ENCODE measurements around the gene HAUS6. TPM values are rescaled to one million over a fixed set of nuclear protein-coding genes. Genes with fewer than 3 reads are reported as not detected.

HAUS6 gene
- polyA plus RNA-seq, 1 donor (not counting 4 experiments of a cell fraction or from before 2014, with no cell fraction given): 15.7 TPM

DNA sequence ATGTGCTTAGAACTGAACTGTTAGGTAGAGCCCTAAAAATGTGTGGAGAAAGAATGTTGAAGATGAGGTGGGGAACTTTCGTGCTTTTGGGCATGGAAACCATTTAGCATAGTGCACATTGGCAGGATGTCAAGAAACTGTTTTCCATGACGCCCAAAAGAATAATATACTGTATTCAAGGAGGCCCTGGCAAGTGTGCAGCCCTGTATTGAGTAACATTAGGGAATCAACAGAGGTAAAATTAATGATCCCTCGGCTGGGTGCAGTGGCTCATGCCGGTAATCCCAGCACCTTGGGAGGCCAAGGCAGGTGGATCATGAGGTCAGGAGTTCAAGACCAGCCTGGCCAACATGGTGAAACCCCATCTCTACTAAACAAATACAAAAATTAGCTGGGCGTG lies 45.5 kb upstream of the HAUS6 start:
- no peak overlapping the region for H3K9ac ChIP-seq (ENCODE audit: control insufficient read depth, extremely low read depth, insufficient read depth, low read length)
- H3K27me3 ChIP-seq (ENCODE audit: control insufficient read depth, extremely low read depth, insufficient read depth, low read length): no peaks in the 10 kb centered on the region
- H3K36me3 ChIP-seq (ENCODE audit: control insufficient read depth in 2 of 2, extremely low read depth in 1 of 2, insufficient read depth in 2 of 2, low read length in 2 of 2): no peaks in the 10 kb centered on the region
- H4K20me1 ChIP-seq (ENCODE audit: control insufficient read depth, extremely low read depth, insufficient read depth, low read length): no peaks in the 10 kb centered on the region
- no peak overlapping the region for H2AFZ ChIP-seq (ENCODE audit: control insufficient read depth, low read length)
- no peaks in the 10 kb centered on the region for H3K79me2 ChIP-seq (ENCODE audit: control insufficient read depth, insufficient read depth, low read length)
- FAIRE-seq: no peak
- TF ChIP-seq EZH2 (IDR thresholded peaks at IDR 0.05; ENCODE audit: low read length): no peak
- TF ChIP-seq, protein P1, sequence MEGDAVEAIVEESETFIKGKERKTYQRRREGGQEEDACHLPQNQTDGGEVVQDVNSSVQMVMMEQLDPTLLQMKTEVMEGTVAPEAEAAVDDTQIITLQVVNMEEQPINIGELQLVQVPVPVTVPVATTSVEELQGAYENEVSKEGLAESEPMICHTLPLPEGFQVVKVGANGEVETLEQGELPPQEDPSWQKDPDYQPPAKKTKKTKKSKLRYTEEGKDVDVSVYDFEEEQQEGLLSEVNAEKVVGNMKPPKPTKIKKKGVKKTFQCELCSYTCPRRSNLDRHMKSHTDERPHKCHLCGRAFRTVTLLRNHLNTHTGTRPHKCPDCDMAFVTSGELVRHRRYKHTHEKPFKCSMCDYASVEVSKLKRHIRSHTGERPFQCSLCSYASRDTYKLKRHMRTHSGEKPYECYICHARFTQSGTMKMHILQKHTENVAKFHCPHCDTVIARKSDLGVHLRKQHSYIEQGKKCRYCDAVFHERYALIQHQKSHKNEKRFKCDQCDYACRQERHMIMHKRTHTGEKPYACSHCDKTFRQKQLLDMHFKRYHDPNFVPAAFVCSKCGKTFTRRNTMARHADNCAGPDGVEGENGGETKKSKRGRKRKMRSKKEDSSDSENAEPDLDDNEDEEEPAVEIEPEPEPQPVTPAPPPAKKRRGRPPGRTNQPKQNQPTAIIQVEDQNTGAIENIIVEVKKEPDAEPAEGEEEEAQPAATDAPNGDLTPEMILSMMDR (optimal IDR thresholded peaks at IDR 0.05 in 1 of 3, IDR thresholded peaks at IDR 0.05 in 1 of 3, conservative IDR thresholded peaks at IDR 0.05 in 1 of 3; ENCODE audit: extremely low read depth in 1 of 3, insufficient read depth in 2 of 3, low read length in 3 of 3): no peak
- dilution Hi-C loops (cut with MboI; ENCODE audit: extremely low pct_ligation_motif_present, low sequenced_read_pairs): no loop called here
- no peak for DNase-seq (ENCODE audit: low read depth, low spot score)
- H3K9me1 ChIP-seq (ENCODE audit: control insufficient read depth, extremely low read depth, insufficient read depth, low read length): no peaks in the 10 kb centered on the region
- H3K27ac ChIP-seq (ENCODE audit: control insufficient read depth, insufficient read depth, low read length): no peak overlapping the region
- H3K9me3 ChIP-seq (ENCODE audit: control insufficient read depth, low read depth, low read length): no peaks in the 10 kb centered on the region
- H3K4me2 ChIP-seq (ENCODE audit: control insufficient read depth, extremely low read depth, insufficient read depth, low read depth, low read length): no peak overlapping the region
- H3K4me1 ChIP-seq (ENCODE audit: control insufficient read depth, extremely low read depth, insufficient read depth, low read length): no peaks in the 10 kb centered on the region
- H3K4me3 ChIP-seq (ENCODE audit: control insufficient read depth in 2 of 3, extremely low read depth in 1 of 3, insufficient read depth in 2 of 3, low read depth in 1 of 3, low read length in 3 of 3): no peak overlapping the region

DNA sequence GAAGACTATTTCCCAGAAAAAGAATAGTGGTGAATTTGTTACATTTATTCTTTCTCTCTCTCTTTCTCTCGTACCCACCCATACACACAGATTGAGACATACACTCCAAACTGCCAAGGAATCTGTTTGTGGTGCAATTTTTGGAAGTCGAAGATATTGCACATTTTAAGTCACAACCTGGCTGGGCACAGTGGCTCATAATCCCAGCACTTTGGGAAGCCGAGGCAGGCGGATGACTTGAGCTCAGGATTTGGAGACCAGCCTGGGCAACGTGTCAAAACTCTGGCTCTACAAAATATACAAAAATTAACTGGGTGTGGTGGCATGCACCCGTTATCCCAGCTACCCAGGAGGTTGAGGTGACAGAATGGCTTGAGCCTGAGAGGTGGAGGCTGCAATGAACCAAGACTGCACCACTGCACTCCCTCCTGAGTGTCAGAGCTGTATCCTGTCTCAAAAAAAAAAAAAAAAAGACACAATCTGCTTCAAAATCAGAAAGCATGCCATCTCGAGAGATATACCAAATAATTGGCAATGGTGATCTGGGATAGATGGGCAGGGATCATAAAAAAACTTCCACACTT lies 43.8 kb upstream of the HAUS6 start:
- TF ChIP-seq, protein P1 (optimal IDR thresholded peaks at IDR 0.05 in 1 of 3, IDR thresholded peaks at IDR 0.05 in 1 of 3, conservative IDR thresholded peaks at IDR 0.05 in 1 of 3; ENCODE audit: extremely low read depth in 1 of 3, insufficient read depth in 2 of 3, low read length in 3 of 3): no peak
- no peak for TF ChIP-seq EZH2 (IDR thresholded peaks at IDR 0.05; ENCODE audit: low read length)
- DNase-seq (ENCODE audit: low read depth, low spot score) (no peak), FAIRE-seq (no peak)
- Histone ChIP-seq H3K27ac (ENCODE audit: control insufficient read depth, insufficient read depth, low read length) (no peak overlapping the region), H3K9me3 (ENCODE audit: control insufficient read depth, low read depth, low read length) (no peaks in the 10 kb centered on the region), H3K27me3 (ENCODE audit: control insufficient read depth, extremely low read depth, insufficient read depth, low read length) (no peaks in the 10 kb centered on the region), H3K4me1 (ENCODE audit: control insufficient read depth, extremely low read depth, insufficient read depth, low read length) (no peaks in the 10 kb centered on the region), H3K4me2 (ENCODE audit: control insufficient read depth, extremely low read depth, insufficient read depth, low read depth, low read length) (no peak overlapping the region), H3K4me3 (ENCODE audit: control insufficient read depth in 2 of 3, extremely low read depth in 1 of 3, insufficient read depth in 2 of 3, low read depth in 1 of 3, low read length in 3 of 3) (no peak overlapping the region), H3K9ac (ENCODE audit: control insufficient read depth, extremely low read depth, insufficient read depth, low read length) (no peak overlapping the region), H3K9me1 (ENCODE audit: control insufficient read depth, extremely low read depth, insufficient read depth, low read length) (no peaks in the 10 kb centered on the region), H3K79me2 (ENCODE audit: control insufficient read depth, insufficient read depth, low read length) (no peaks in the 10 kb centered on the region), H2AFZ (ENCODE audit: control insufficient read depth, low read length) (no peak overlapping the region), H4K20me1 (ENCODE audit: control insufficient read depth, extremely low read depth, insufficient read depth, low read length) (no peaks in the 10 kb centered on the region), H3K36me3 (ENCODE audit: control insufficient read depth in 2 of 2, extremely low read depth in 1 of 2, insufficient read depth in 2 of 2, low read length in 2 of 2) (no peaks in the 10 kb centered on the region)
- dilution Hi-C loops (cut with MboI; ENCODE audit: extremely low pct_ligation_motif_present, low sequenced_read_pairs): no loop called here

All from keratinocyte (primary cell).